Smooth muscle cell (in vitro differentiated cells): ENCODE data around the gene ARL14EP. TPM values are rescaled to one million over a fixed set of nuclear protein-coding genes. Genes with fewer than 3 reads are reported as not detected.

Experiments used
- DNase-seq: peaks from one replicate; lab custom pipeline; 2025; ENCODE audit not compliant: unreplicated experiment; lab: John Stamatoyannopoulos, UW
- H2AFZ ChIP-seq: fragments of 200-600 bp; sonication (generic); 2 replicates; pipeline ENCODE4 v1.6.0; 2016; ENCODE audit warnings: antibody characterized with exemption, low read depth, mild to moderate bottlenecking
- H3F3A ChIP-seq: fragments of 200-600 bp; sonication (generic); 2 replicates; pipeline ENCODE4 v1.6.0; 2017; ENCODE audit warnings: antibody characterized with exemption, low read depth
- H3K27ac ChIP-seq: fragments of 200-600 bp; sonication (generic); 2 replicates; pipeline ENCODE4 v1.5.1; 2016; ENCODE audit warnings: low read depth, mild to moderate bottlenecking
- H3K27me3 ChIP-seq: fragments of 200-600 bp; sonication (generic); 2 replicates; pipeline ENCODE4 v1.6.1; 2016; ENCODE audit warnings: low read depth, mild to moderate bottlenecking
- H3K36me3 ChIP-seq: fragments of 200-600 bp; sonication (generic); 2 replicates; pipeline ENCODE4 v1.5.1; 2016; ENCODE audit warnings: low read depth
- H3K4me1 ChIP-seq: fragments of 200-600 bp; sonication (generic); 2 replicates; pipeline ENCODE4 v1.5.1; 2016; ENCODE audit warnings: low read depth
- H3K4me2 ChIP-seq: fragments of 200-600 bp; sonication (generic); 2 replicates; pipeline ENCODE4 v1.6.0; 2016; ENCODE audit warnings: mild to moderate bottlenecking
- H3K4me3 ChIP-seq: fragments of 200-600 bp; sonication (generic); 2 replicates; pipeline ENCODE4 v1.5.1; 2016; ENCODE audit warnings: mild to moderate bottlenecking
- H3K79me2 ChIP-seq: fragments of 200-600 bp; sonication (generic); 2 replicates; pipeline ENCODE4 v1.6.0; 2016; ENCODE audit warnings: low read depth, mild to moderate bottlenecking
- H3K9ac ChIP-seq: fragments of 200-600 bp; sonication (generic); 2 replicates; pipeline ENCODE4 v1.6.0; 2016; ENCODE audit warnings: low read depth
- H3K9me3 ChIP-seq: fragments of 200-600 bp; sonication (generic); replicated peaks from 2 replicates; pipeline ENCODE4 v1.5.1; 2016; ENCODE audit warnings: low read depth
- H4K20me1 ChIP-seq: fragments of 200-600 bp; sonication (generic); 2 replicates; pipeline ENCODE4 v1.6.0; 2016; ENCODE audit warnings: low read depth
- CTCF ChIP-seq: fragments of 200-600 bp; sonication (generic); IDR thresholded peaks from 2 replicates; pipeline ENCODE4 v1.5.1; 2017; ENCODE audit warnings: borderline replicate concordance, mild to moderate bottlenecking, antibody characterized with exemption; ENCODE audit not compliant: insufficient read depth, poor library complexity, severe bottlenecking
- WGBS: methylation state at CpG from one replicate; pipeline ENCODE4 v1.1.7; 2016; ENCODE audit warnings: low lambda C conversion rate; 5-methylcytosine and 5-hydroxymethylcytosine counted together
- polyA plus RNA-seq: library from polyadenylated mRNA; unstranded; fragments of >200 nt; fragmentation: Nextera tagmentation; extraction: Ambion mirVana; gene quantifications from 2 replicates; pipeline ENCODE4 v1.2.1, GENCODE V29; 2016
- total RNA-seq: library from RNA; depleted of rRNA; stranded (reverse); fragments of >200 nt; gene quantifications from 2 replicates; pipeline ENCODE4 v1.2.3, GENCODE V29; 2014

The ARL14EP gene
- total and polyA plus RNA-seq, 2 experiments from 2014 or later, result 19.7 to 20.7 TPM

GRCh38 chr11:30304620-30305019 is 18.3 kb upstream of the ARL14EP start:
- Histone ChIP-seq H3K9ac (no peak overlapping the region), H4K20me1 (no peaks in the 10 kb centered on the region), H3K79me2 (no peaks in the 10 kb centered on the region), H3K27ac (no peak overlapping the region), H3K4me1 (no peaks in the 10 kb centered on the region), H3F3A (no peaks in the 10 kb centered on the region), H3K36me3 (no peaks in the 10 kb centered on the region), H2AFZ (no peak overlapping the region), H3K4me2 (no peak overlapping the region), H3K9me3 (no peaks in the 10 kb centered on the region), H3K4me3 (no peak overlapping the region), H3K27me3 (peaks cover 3% of the 10 kb centered on the region)
- TF ChIP-seq CTCF, result no peak
- WGBS, result 96% methylated on average over 1 of the region's 1 CpG
- DNase-seq, result no peak

- peaks cover 3% of the 10 kb centered on the region for H3K27me3 ChIP-seq
- H2AFZ ChIP-seq, result no peak overlapping the region
- H3K4me1 ChIP-seq, result no peaks in the 10 kb centered on the region
- H3K36me3 ChIP-seq, result no peaks in the 10 kb centered on the region
- WGBS, result 88% methylated on average over 1 of the region's 1 CpG
- H4K20me1 ChIP-seq, result no peaks in the 10 kb centered on the region
- H3K27ac ChIP-seq, result no peak overlapping the region
- no peak for DNase-seq
- TF ChIP-seq CTCF, result no peak
- H3K4me3 ChIP-seq, result no peak overlapping the region
- H3K9ac ChIP-seq, result no peak overlapping the region
- H3K9me3 ChIP-seq, result no peaks in the 10 kb centered on the region
- H3K79me2 ChIP-seq, result no peaks in the 10 kb centered on the region
- no peaks in the 10 kb centered on the region for H3F3A ChIP-seq
- H3K4me2 ChIP-seq, result no peak overlapping the region
Measured at GRCh38 chr11:30310623-30311022, 12.3 kb upstream of the ARL14EP start.

- H3K9ac ChIP-seq, result no peak overlapping the region
- H3K4me1 ChIP-seq, result no peaks in the 10 kb centered on the region
- H3K36me3 ChIP-seq, result no peaks in the 10 kb centered on the region
- DNase-seq, result no peak
- H3K27me3 ChIP-seq, result peaks cover 3% of the 10 kb centered on the region
- no peaks in the 10 kb centered on the region for H3K9me3 ChIP-seq
- no peaks in the 10 kb centered on the region for H3F3A ChIP-seq
- no peaks in the 10 kb centered on the region for H3K79me2 ChIP-seq
- no peaks in the 10 kb centered on the region for H4K20me1 ChIP-seq
- no peak overlapping the region for H3K4me3 ChIP-seq
- no peak for TF ChIP-seq CTCF
- no peak overlapping the region for H3K27ac ChIP-seq
- H3K4me2 ChIP-seq, result no peak overlapping the region
- WGBS, result 44% methylated on average over 2 of the region's 2 CpGs
- H2AFZ ChIP-seq, result no peak overlapping the region
Measured at GRCh38 chr11:30311189-30311588, 11.7 kb upstream of the ARL14EP start.

GRCh38 chr11:30312243-30312642 is 10.7 kb upstream of the ARL14EP start:
- H3K79me2 ChIP-seq, result no peaks in the 10 kb centered on the region
- H3K4me2 ChIP-seq, result no peak overlapping the region
- no peak overlapping the region for H3K9ac ChIP-seq
- H2AFZ ChIP-seq, result no peak overlapping the region
- H3K27ac ChIP-seq, result no peak overlapping the region
- no peaks in the 10 kb centered on the region for H3F3A ChIP-seq
- WGBS, result 80% methylated on average over 1 of the region's 1 CpG
- peaks cover 12% of the 10 kb centered on the region for H3K27me3 ChIP-seq
- no peaks in the 10 kb centered on the region for H3K36me3 ChIP-seq
- H4K20me1 ChIP-seq, result no peaks in the 10 kb centered on the region
- H3K4me1 ChIP-seq, result no peaks in the 10 kb centered on the region
- H3K4me3 ChIP-seq, result no peak overlapping the region
- no peak for DNase-seq
- no peak for TF ChIP-seq CTCF
- no peaks in the 10 kb centered on the region for H3K9me3 ChIP-seq
